HCT116 (cell line): ENCODE measurements around the gene ABHD16A. TPM values are rescaled to one million over a fixed set of nuclear protein-coding genes. Genes with fewer than 3 reads are reported as not detected.

Source experiments
- ATAC-seq: fragments of 200-7000 bp; cut with Tn5 transposase; 2 replicates; pipeline ENCODE4 v1.9.1; 2020; ENCODE audit warnings: mild to moderate bottlenecking, moderate library complexity
- BruUV-seq: library from RNA; stranded (reverse); fragments of 400-500 nt; replicated peaks from 2 replicates; lab custom pipeline; 2021; lab: Mats Ljungman, UMichigan
- CTCF ChIA-PET: fragments of 300-600 bp; sonication (Branson Sonifier 250); formaldehyde crosslinking; loops from one replicate; lab custom pipeline; 2021; ENCODE audit warnings: antibody characterized with exemption; lab: Charles Lee
- POLR2A ChIA-PET: fragments of 300-600, 350-600 bp; sonication (Branson Sonifier 250); formaldehyde crosslinking; loops from one replicate; lab custom pipeline; 2021; ENCODE audit warnings: antibody characterized with exemption; lab: Charles Lee
- RAD21 ChIA-PET, 2 experiments: fragments of 300-600 bp; sonication (Branson Sonifier 250); formaldehyde crosslinking; loops; one replicate each; lab custom pipeline; 2023; ENCODE audit warnings: low total read pairs in 2 of 2; ENCODE audit not compliant: uncharacterized antibody in 2 of 2, unreplicated experiment in 2 of 2, low non-redundant PET in 1 of 2; lab: Charles Lee
- DNase-seq: peaks from one replicate; pipeline ENCODE4 v3.0.0-alpha.2; 2010; ENCODE audit warnings: low read depth, low spot score
- H2AFZ ChIP-seq: fragments of 200-600 bp; shearing (Covaris generic), sonication (generic); 2 replicates; pipeline ENCODE4 v1.6.1; 2017; ENCODE audit warnings: low read depth, mixed run types, mixed read lengths, antibody characterized with exemption, low read length; ENCODE audit not compliant: poor library complexity, severe bottlenecking
- H3K27ac ChIP-seq: 2 replicates; pipeline ENCODE4 v1.5.1; 2012; ENCODE audit warnings: low read depth, low read length
- H3K27me3 ChIP-seq: fragments of 200-600 bp; sonication (generic); 2 replicates; pipeline ENCODE4 v1.6.1; 2016; ENCODE audit warnings: mixed run types, low read length, mixed read lengths; ENCODE audit not compliant: insufficient read depth
- H3K36me3 ChIP-seq, 2 experiments: fragments of 200-500 bp in 1 of 2; fragments of 200-600 bp in 1 of 2; sonication (Bioruptor generic) in 1 of 2; sonication (generic) in 1 of 2; 2 replicates each; pipeline versions ENCODE4 v1.5.1 to v1.6.1; 2014 to 2016; ENCODE audit warnings: low read length in 2 of 2, inconsistent platforms in 1 of 2, mixed read lengths in 1 of 2, mixed run types in 1 of 2; ENCODE audit not compliant: insufficient read depth in 2 of 2, control insufficient read depth in 1 of 2
- H3K4me1 ChIP-seq, 2 experiments: fragments of 200-600 bp in 1 of 2; sonication (generic) in 1 of 2; 2 replicates each; pipeline versions ENCODE4 v1.5.1 to v1.6.1; 2012 to 2017; ENCODE audit warnings: low read length in 2 of 2, inconsistent platforms in 1 of 2, mild to moderate bottlenecking in 1 of 2, mixed read lengths in 1 of 2, mixed run types in 1 of 2, moderate library complexity in 1 of 2; ENCODE audit not compliant: insufficient read depth in 2 of 2, control insufficient read depth in 1 of 2
- H3K4me2 ChIP-seq: fragments of 200-600 bp; sonication (generic); 2 replicates; pipeline ENCODE4 v1.6.1; 2017; ENCODE audit warnings: mixed run types, low read length, mixed read lengths
- H3K4me3 ChIP-seq, 2 experiments: fragments of 200-600 bp in 1 of 2; sonication (generic) in 1 of 2; replicated peaks in 1 of 2; 2 replicates each; pipeline ENCODE4 v1.5.1; 2011 to 2016; ENCODE audit warnings: low read length in 2 of 2, control low read depth in 1 of 2, low read depth in 1 of 2, mild to moderate bottlenecking in 1 of 2, mixed read lengths in 1 of 2, mixed run types in 1 of 2
- H3K79me2 ChIP-seq: fragments of 200-600 bp; sonication (generic); 2 replicates; pipeline ENCODE4 v1.6.1; 2017; ENCODE audit warnings: mild to moderate bottlenecking, mixed run types, low read length, moderate library complexity, mixed read lengths; ENCODE audit not compliant: insufficient read depth
- H3K9ac ChIP-seq: fragments of 200-600 bp; sonication (generic); 2 replicates; pipeline ENCODE4 v1.6.1; 2016; ENCODE audit warnings: low read length, mixed read lengths
- H3K9me2 ChIP-seq: fragments of 200-600 bp; sonication (generic), shearing (Covaris generic); 2 replicates; pipeline ENCODE4 v1.6.1; 2017; ENCODE audit warnings: mixed run types, mild to moderate bottlenecking, moderate library complexity; ENCODE audit not compliant: insufficient read depth
- H3K9me3 ChIP-seq, 2 experiments: fragments of 200-500 bp in 1 of 2; fragments of 200-600 bp in 1 of 2; sonication (Bioruptor generic) in 1 of 2; sonication (generic) in 1 of 2; 2 replicates each; pipeline ENCODE4 v1.6.1; 2014 to 2017; ENCODE audit warnings: low read length in 2 of 2, mixed read lengths in 2 of 2, inconsistent platforms in 1 of 2, low read depth in 1 of 2, mild to moderate bottlenecking in 1 of 2, mixed run types in 1 of 2, moderate library complexity in 1 of 2; ENCODE audit not compliant: control insufficient read depth in 1 of 2, insufficient read depth in 1 of 2
- H4K20me1 ChIP-seq: fragments of 200-600 bp; sonication (generic), shearing (Covaris generic); 2 replicates; pipeline ENCODE4 v1.6.1; 2017; ENCODE audit warnings: mixed run types, mild to moderate bottlenecking, moderate library complexity; ENCODE audit not compliant: insufficient read depth
- CBX3 ChIP-seq: IDR thresholded peaks from 2 replicates; pipeline ENCODE4 v1.6.1; 2012; ENCODE audit warnings: low read depth
- CEBPB ChIP-seq: IDR thresholded peaks from 2 replicates; pipeline ENCODE4 v1.6.1; 2012; ENCODE audit warnings: low read depth
- EGR1 ChIP-seq: IDR thresholded peaks from 2 replicates; pipeline ENCODE4 v1.6.1; 2012; ENCODE audit warnings: low read depth
- ELF1 ChIP-seq: IDR thresholded peaks from 2 replicates; pipeline ENCODE4 v1.6.1; 2012; ENCODE audit warnings: low read depth, borderline replicate concordance
- EZH2phosphoT487 ChIP-seq: fragments of 200-600 bp; IDR thresholded peaks from 2 replicates; pipeline ENCODE4 v1.6.1; 2018; ENCODE audit warnings: antibody characterized with exemption, borderline replicate concordance
- FOSL1 ChIP-seq: IDR thresholded peaks from 2 replicates; pipeline ENCODE4 v1.6.1; 2012; ENCODE audit warnings: low read depth
- JUND ChIP-seq: IDR thresholded peaks from 2 replicates; pipeline ENCODE4 v1.6.1; 2012
- POLR2A ChIP-seq: IDR thresholded peaks from 2 replicates; pipeline ENCODE4 v1.7.0; 2011; ENCODE audit warnings: borderline replicate concordance; ENCODE audit not compliant: insufficient read depth, insufficient read length; ENCODE audit errors: extremely low read depth
- POLR2AphosphoS5 ChIP-seq: IDR thresholded peaks from 2 replicates; pipeline ENCODE4 v1.6.1; 2011; ENCODE audit warnings: mild to moderate bottlenecking, low read depth, low read length, moderate library complexity
- RAD21 ChIP-seq: IDR thresholded peaks from 2 replicates; pipeline ENCODE4 v1.6.1; 2012; ENCODE audit warnings: low read depth, mild to moderate bottlenecking
- SIN3A ChIP-seq: IDR thresholded peaks from 2 replicates; pipeline ENCODE4 v1.6.1; 2012; ENCODE audit warnings: low read depth
- SRF ChIP-seq: IDR thresholded peaks from 2 replicates; pipeline ENCODE4 v1.6.1; 2012; ENCODE audit warnings: low read depth
- TCF7L2 ChIP-seq: IDR thresholded peaks from 2 replicates; pipeline ENCODE4 v1.7.0; 2011; ENCODE audit warnings: borderline replicate concordance, inconsistent platforms; ENCODE audit not compliant: insufficient read depth, insufficient read length; ENCODE audit errors: extremely low read depth
- YY1 ChIP-seq: IDR thresholded peaks from 2 replicates; pipeline ENCODE4 v1.6.1; 2011; ENCODE audit warnings: low read length, low read depth, moderate library complexity, mild to moderate bottlenecking; ENCODE audit not compliant: insufficient replicate concordance; ENCODE audit errors: extremely low read depth
- ZFX ChIP-seq: fragments of 450-650 bp; IDR thresholded peaks from 2 replicates; pipeline ENCODE4 v1.6.1; 2017
- ZNF274 ChIP-seq: fragments of 200-500 bp; sonication (Bioruptor generic); IDR thresholded peaks from 2 replicates; pipeline ENCODE4 v1.6.1; 2014; ENCODE audit warnings: mild to moderate bottlenecking, low read depth, low read length, inconsistent platforms
- intact Hi-C: fragments of 100-400 bp; cut with micrococcal nuclease; formaldehyde crosslinking; loops from 2 replicates; pipeline ENCODE4 v1.10.0; 2022
- total RNA-seq: library from RNA; stranded (reverse); gene quantifications from one replicate; pipeline ENCODE4 v1.2.1, GENCODE V29; 2021; ENCODE audit not compliant: unreplicated experiment
- TF ChIP-seq, protein P1 (sequence below), 3 experiments: fragments of 200-600 bp in 1 of 3; sonication (generic) in 1 of 3; IDR thresholded peaks in 2 of 3; conservative IDR thresholded peaks in 1 of 3; 2 replicates each; pipeline ENCODE4 v1.5.1; 2012 to 2017; ENCODE audit warnings: low read depth in 2 of 3, low read length in 2 of 3, antibody characterized with exemption in 1 of 3, borderline replicate concordance in 1 of 3, control low read depth in 1 of 3, mild to moderate bottlenecking in 1 of 3, mixed read lengths in 1 of 3, mixed run types in 1 of 3, moderate library complexity in 1 of 3; ENCODE audit not compliant: insufficient read depth in 1 of 3
- TF ChIP-seq, protein P2 (sequence below): IDR thresholded peaks from 2 replicates; pipeline ENCODE4 v1.6.1; 2012
- TF ChIP-seq, protein P3 (sequence below): IDR thresholded peaks from 2 replicates; pipeline ENCODE4 v1.6.1; 2011; ENCODE audit warnings: mild to moderate bottlenecking, low read length, moderate library complexity; ENCODE audit not compliant: insufficient replicate concordance; ENCODE audit errors: extremely low read depth
- TF ChIP-seq, protein P4 (sequence below): IDR thresholded peaks from 2 replicates; pipeline ENCODE4 v1.6.1; 2012; ENCODE audit warnings: low read depth

The ABHD16A gene
- total RNA-seq, 1 experiment from 2014 or later = 32.4 TPM

DNA sequence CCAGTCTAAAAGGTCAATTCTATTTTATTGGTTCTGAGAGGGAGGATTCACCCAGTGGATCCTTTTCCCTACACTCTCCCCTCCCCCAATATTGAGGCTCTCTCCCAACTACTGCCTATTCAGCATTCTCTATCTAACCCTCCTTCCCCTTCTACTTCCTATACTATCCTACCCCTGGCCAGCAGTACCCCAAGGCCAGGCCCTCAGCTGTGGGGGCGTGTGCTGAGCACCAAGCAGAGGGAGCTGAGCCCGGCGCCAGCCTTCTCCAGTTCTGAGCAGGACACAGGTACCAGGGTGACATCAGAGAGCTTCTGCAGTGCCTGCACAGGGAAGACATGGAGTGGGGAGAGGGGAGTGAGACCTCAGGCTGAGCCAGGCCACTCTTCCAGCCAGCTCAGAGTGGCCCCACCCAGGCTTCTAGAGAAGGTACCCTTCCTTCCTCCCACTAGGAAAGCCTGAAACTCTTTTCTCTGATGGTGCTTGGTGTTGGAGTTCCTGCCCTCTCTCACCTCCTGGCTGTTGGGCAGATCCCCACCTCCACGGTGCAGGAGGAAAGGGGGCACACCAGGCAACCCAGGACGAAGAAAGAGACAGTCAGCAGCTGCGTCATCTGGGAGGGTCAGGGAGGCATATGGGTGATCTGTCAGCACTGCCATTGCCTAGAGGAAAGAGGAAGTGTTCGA lies 24.1 kb upstream of the ABHD16A start:
- H3K27me3 ChIP-seq = no peaks in the 10 kb centered on the region
- no peaks in the 10 kb centered on the region for H4K20me1 ChIP-seq
- no peaks in the 10 kb centered on the region for H3K9me2 ChIP-seq
- no peak overlapping the region for H3K4me2 ChIP-seq
- no TSS peak for BruUV-seq
- H3K27ac ChIP-seq = no peak overlapping the region
- TF ChIP-seq YY1 (no peak), FOSL1 (no peak), CBX3 (no peak), POLR2AphosphoS5 (no peak), EGR1 (no peak), ZFX (no peak), ZNF274 (no peak), SRF (no peak), ELF1 (no peak), POLR2A (no peak), TCF7L2 (no peak), SIN3A (no peak), RAD21 (no peak), JUND (no peak), CEBPB (no peak), EZH2phosphoT487 (no peak)
- TF ChIP-seq, protein P1, sequence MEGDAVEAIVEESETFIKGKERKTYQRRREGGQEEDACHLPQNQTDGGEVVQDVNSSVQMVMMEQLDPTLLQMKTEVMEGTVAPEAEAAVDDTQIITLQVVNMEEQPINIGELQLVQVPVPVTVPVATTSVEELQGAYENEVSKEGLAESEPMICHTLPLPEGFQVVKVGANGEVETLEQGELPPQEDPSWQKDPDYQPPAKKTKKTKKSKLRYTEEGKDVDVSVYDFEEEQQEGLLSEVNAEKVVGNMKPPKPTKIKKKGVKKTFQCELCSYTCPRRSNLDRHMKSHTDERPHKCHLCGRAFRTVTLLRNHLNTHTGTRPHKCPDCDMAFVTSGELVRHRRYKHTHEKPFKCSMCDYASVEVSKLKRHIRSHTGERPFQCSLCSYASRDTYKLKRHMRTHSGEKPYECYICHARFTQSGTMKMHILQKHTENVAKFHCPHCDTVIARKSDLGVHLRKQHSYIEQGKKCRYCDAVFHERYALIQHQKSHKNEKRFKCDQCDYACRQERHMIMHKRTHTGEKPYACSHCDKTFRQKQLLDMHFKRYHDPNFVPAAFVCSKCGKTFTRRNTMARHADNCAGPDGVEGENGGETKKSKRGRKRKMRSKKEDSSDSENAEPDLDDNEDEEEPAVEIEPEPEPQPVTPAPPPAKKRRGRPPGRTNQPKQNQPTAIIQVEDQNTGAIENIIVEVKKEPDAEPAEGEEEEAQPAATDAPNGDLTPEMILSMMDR (IDR thresholded peaks at IDR 0.05 in 2 of 3, conservative IDR thresholded peaks at IDR 0.05 in 1 of 3; ENCODE audit: borderline replicate concordance in 1 of 3, insufficient read depth in 1 of 3, low read depth in 2 of 3, low read length in 2 of 3) = no peak
- TF ChIP-seq, protein P2, sequence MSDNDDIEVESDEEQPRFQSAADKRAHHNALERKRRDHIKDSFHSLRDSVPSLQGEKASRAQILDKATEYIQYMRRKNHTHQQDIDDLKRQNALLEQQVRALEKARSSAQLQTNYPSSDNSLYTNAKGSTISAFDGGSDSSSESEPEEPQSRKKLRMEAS = no peak
- TF ChIP-seq, protein P3, sequence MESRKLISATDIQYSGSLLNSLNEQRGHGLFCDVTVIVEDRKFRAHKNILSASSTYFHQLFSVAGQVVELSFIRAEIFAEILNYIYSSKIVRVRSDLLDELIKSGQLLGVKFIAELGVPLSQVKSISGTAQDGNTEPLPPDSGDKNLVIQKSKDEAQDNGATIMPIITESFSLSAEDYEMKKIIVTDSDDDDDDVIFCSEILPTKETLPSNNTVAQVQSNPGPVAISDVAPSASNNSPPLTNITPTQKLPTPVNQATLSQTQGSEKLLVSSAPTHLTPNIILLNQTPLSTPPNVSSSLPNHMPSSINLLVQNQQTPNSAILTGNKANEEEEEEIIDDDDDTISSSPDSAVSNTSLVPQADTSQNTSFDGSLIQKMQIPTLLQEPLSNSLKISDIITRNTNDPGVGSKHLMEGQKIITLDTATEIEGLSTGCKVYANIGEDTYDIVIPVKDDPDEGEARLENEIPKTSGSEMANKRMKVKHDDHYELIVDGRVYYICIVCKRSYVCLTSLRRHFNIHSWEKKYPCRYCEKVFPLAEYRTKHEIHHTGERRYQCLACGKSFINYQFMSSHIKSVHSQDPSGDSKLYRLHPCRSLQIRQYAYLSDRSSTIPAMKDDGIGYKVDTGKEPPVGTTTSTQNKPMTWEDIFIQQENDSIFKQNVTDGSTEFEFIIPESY = no peak
- TF ChIP-seq, protein P4, sequence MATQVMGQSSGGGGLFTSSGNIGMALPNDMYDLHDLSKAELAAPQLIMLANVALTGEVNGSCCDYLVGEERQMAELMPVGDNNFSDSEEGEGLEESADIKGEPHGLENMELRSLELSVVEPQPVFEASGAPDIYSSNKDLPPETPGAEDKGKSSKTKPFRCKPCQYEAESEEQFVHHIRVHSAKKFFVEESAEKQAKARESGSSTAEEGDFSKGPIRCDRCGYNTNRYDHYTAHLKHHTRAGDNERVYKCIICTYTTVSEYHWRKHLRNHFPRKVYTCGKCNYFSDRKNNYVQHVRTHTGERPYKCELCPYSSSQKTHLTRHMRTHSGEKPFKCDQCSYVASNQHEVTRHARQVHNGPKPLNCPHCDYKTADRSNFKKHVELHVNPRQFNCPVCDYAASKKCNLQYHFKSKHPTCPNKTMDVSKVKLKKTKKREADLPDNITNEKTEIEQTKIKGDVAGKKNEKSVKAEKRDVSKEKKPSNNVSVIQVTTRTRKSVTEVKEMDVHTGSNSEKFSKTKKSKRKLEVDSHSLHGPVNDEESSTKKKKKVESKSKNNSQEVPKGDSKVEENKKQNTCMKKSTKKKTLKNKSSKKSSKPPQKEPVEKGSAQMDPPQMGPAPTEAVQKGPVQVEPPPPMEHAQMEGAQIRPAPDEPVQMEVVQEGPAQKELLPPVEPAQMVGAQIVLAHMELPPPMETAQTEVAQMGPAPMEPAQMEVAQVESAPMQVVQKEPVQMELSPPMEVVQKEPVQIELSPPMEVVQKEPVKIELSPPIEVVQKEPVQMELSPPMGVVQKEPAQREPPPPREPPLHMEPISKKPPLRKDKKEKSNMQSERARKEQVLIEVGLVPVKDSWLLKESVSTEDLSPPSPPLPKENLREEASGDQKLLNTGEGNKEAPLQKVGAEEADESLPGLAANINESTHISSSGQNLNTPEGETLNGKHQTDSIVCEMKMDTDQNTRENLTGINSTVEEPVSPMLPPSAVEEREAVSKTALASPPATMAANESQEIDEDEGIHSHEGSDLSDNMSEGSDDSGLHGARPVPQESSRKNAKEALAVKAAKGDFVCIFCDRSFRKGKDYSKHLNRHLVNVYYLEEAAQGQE = no peak
- H3K4me3 ChIP-seq = no peak overlapping the region
- ATAC-seq = no peak
- no peak overlapping the region for H2AFZ ChIP-seq
- intact Hi-C loops = no loop called here
- POLR2A ChIA-PET = interaction anchor here (0.6 kb wide), 1 partner anchor 107 kb away, joined by 3 read pairs; no protein-coding TSS in a partner anchor
- no peak overlapping the region for H3K9ac ChIP-seq
- peaks cover 11 to 12% of the 10 kb centered on the region in 2 experiments; a peak in 3 of 4 replicates for H3K36me3 ChIP-seq
- peaks cover 6% of the 10 kb centered on the region; the same call in 1 of the 2 replicates for H3K79me2 ChIP-seq
- RAD21 ChIA-PET = no interaction called here
- no peak for DNase-seq
- H3K4me1 ChIP-seq = peaks cover 6 to 23% of the 10 kb centered on the region in 2 experiments; a peak in 3 of 4 replicates
- H3K9me3 ChIP-seq = no peaks in the 10 kb centered on the region
- CTCF ChIA-PET = interaction anchor here (1.3 kb wide), 1 partner anchor 43 kb away, joined by 3 read pairs; no protein-coding TSS in a partner anchor
